Jurkat, Clone E6-1 (cell line): Measurements from ENCODE around the gene RNU7-1.

Source experiments
- DNase-seq: peaks from one replicate; pipeline ENCODE4 v3.0.0-alpha.2; 2011; ENCODE audit warnings: low read depth, low spot score
- H3K4me3 ChIP-seq: 2 replicates; pipeline ENCODE4 v1.5.1; 2011; ENCODE audit warnings: mild to moderate bottlenecking, low read length, control low read depth, moderate library complexity

RNU7-1 gene

DNA sequence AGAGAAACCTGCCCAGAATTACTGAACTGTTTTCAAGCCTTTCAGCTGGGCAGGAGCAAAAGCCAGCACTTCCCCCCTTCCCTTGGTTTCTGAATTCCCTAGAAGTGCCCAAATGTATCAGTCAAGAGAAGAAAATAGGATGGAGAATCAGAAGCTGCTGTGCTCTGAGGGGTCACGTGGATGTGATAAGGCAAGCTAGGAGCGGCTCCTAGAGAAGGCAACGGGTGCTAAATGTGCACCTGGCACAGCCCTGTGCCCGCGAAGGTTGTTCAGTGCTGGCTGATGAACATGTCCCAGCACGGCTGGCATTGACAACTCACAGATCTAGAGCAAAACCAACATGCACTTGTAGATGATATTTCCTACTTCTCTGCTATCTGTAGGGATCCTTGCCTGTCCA, 35.4 kb downstream of the RNU7-1 start:
- no peak for DNase-seq
- H3K4me3 ChIP-seq = no peak overlapping the region

DNA sequence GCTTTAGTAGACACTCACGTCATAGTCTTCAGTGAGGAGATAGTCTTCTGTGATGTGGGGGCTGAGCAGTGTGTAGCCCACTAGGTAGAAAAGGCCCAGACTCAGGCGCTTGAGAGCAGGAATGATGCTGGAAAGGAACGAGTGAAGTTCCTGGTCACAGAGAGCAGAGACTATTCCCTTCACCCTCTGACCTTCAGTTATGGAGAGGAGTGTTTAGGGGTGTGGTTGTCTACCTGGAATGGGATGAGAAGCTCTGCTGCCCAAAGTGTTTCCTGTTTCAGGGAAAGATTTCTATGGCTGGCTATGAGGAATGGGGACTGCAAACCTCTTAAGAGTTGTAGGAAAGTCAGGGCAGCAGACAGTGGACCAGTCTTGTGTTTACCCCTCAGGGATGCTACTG, 35.8 kb downstream of the RNU7-1 start:
- H3K4me3 ChIP-seq = no peak overlapping the region

DNA sequence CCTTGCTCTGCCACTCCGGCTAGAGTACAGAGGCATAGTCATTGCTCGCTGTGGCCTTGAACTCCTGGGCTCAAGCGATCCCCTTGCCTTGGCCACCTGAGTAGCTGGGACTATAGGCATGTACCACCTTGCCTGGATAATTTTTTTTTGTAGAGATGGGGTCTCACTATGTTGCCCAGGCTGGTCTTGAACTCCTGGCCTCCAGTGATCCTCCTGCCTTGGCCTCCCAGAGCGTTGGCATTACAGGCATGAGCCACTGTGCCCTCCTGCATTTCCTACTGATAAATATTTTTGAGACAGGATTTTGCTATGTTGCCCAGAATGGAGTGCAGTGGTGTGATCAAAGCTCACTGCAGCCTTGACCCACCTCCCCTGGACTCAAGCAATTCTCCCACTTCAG, 36.5 kb downstream of the RNU7-1 start:
- no peak for DNase-seq
- no peak overlapping the region for H3K4me3 ChIP-seq

More for the DNA sequence above, 35.8 kb downstream of the RNU7-1 start:
- no peak for DNase-seq

DNA sequence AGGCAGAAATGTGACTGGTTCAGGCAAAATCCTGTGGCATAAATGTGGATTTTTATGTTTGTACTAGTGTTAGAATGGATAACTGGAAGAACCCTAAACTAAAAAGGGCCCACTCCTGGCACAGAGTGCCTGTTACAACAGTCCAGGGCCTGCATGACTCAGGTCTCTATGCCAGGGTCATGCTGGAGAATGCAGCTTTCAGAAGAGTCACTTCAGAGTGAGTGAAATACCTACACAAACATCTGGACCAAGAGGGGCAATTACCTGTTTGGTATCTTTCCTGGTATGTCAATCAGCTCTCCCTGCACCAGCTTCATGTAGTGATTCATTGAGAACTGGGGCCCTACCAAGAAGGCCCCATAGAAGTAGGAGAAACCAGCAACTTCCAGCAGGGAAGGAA, 37.1 kb downstream of the RNU7-1 start:
- no peak overlapping the region for H3K4me3 ChIP-seq
- no peak for DNase-seq

DNA sequence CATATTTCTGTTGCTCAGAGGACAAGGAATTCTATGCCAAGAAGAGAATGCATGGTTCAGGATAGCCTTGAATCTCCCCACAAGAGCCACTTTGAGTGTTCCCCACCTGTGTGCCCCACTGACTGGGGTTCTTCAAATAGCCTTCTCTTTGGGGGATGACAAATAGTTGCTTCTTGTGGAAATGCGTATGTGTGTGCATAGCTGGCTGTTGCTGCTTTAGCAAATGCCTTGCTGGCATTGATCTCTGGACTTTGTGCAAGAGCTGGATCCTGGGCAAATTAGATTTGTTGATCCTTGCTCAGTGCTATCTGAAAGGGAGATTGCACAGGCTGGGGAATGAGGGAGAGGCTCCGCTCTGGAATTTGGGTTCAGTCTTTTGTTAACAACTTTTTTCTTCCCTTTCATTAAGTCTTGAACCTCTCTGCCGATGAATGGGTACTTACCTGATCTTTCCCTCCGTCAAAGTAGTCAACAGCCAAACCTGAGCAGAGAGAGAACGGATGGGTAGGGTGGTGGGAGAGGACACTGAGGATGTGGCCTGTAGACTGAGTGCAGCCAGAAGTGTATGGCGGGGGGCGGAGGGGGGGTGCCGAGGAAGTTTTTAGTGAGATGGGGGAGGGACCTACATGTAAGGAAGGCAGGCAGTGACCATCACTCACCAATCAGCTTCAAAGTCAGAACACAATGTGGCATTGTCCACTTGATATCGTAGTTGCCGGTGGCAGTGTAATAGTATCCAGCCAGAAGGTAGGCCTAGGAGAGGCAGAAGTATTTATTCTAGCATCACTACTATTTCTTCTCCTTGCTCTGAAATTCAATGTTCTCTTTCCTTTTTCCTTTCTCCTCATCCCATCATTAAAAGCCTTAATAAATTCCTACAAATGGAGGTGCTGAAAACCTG, 37.8 kb downstream of the RNU7-1 start:
- DNase-seq = no peak
- H3K4me3 ChIP-seq = no peak overlapping the region

DNA sequence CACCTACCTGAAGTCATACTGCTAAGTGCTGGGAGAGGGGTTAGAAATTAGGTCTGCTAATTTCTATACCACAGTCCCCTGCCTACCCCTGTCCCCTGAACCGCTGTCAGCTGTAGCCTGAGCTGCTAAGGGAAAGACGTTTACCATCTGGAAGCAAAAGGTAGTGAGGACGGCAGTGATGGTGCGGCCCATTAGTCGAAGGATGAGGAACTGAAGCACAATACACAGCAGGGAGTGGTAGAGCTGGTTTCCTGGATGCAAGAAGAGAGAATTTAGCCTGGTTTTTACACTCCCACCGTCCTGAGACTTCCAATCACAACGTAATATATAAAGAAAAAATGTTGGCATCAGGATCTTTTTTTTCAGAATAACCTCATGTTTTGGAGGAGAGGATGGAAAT, 38.9 kb downstream of the RNU7-1 start:
- H3K4me3 ChIP-seq = no peak overlapping the region
- no peak for DNase-seq

DNA sequence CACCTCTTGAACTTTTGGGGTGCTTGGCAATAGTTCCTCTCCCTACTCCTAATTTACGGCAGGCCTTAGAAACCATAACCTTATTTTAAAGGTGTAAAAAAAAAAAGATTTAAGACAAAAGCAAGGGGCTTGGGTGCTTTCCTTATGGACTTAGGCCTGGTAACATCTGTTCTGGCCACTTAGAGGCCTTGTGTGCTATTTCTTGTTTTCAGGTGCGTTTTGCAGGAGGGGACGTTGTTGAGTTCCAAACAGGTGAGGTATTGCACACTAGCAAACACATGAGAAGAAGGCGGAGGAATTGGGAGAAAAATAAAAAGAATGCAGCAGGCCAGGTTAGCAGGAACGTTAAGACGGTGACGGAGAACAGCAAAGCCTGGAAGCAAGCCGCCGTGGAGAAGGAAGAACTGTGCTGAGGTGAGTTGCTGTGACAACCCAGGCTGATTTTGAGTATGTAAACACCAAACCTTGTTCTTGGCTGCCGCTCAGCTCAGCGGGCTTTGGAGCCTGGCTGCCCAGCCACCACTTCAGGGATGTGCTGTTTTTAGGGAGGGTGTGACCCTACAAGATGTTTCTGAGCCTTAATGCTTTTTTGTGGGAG, 44.4 kb downstream of the RNU7-1 start:
- no peak overlapping the region for H3K4me3 ChIP-seq
- no peak for DNase-seq
